RPMI8226 (cell line): ENCODE measurements around the gene SLC39A11.
"Not testable (repeated sequence)": the region's sequence is repeated elsewhere in the genome, so short reads cannot be mapped to it uniquely, and the experiment has no call there.

Experiments
- DNase-seq: peaks from one replicate; pipeline ENCODE4 v3.0.0-alpha.2; 2015

SLC39A11 gene

DNA sequence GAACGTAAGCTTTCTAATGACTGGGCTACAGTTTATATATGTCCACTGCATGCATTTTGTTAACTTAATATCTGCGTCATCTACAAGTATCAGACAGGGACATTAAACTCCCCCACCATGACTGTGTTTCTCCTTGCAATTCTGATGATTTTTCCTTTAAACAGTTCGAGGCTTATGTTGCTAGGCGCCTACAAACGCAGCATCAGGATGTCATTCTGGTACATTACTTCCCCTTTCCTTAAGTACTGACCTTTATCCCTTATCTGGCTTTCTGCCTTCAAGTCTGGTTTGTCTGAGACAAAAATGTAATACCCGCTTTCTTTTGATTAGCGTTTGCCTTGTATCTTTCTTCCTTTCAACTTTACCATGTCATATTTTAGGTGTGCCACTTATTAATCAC lies 362.4 kb downstream of the SLC39A11 start:
- no peak for DNase-seq

DNA sequence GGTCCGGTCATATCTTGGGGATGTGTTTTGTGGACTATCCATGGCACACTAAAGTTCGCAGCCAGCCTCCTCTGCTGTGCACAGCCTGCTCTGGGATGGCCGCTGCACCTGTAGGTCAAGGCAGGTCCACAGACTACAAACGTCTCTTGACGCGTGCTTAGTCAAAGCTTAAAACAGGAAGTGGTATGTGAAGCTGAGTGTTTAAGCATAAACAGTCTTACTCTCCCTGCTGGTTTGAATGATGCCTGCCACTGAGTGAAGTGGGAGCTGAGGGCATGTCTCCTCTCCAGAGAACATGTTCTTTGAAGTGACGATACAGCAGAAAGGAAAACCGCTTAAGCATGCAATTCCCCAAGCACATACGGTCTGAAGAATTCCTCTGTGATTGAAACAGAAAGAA lies 365.6 kb downstream of the SLC39A11 start:
- peak; percentile 86 for DNase-seq

DNA sequence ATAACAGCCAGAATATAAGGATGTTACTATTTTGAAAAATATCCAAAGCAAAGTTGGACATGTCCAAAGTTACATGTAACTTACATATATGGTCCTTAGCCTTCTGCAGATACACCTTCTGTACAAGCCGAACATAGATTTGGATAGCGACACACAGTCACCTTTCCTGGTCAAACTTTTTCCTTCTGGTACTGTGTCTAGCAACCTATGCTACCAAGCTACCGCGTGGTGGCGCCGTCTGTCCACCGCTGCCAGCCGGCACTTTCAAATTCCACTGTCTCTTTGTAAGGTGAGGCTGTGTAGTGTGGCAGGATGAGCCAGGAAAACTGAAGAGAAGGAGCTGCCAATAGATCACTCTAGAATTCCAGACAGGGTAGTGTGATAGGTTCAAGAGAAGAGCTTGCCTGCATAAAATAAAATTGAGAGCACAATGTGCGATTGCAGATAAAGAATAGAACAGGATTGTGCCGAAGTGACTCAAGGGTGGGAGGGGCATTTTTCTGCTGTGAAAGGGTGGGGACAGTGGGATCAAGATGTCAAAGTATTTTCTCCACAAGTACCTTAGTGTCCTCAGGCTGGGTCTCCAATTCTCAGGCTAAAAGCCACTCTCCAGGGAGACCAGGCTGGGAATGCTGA lies 366.9 kb downstream of the SLC39A11 start:
- DNase-seq, result peak; percentile 61

DNA sequence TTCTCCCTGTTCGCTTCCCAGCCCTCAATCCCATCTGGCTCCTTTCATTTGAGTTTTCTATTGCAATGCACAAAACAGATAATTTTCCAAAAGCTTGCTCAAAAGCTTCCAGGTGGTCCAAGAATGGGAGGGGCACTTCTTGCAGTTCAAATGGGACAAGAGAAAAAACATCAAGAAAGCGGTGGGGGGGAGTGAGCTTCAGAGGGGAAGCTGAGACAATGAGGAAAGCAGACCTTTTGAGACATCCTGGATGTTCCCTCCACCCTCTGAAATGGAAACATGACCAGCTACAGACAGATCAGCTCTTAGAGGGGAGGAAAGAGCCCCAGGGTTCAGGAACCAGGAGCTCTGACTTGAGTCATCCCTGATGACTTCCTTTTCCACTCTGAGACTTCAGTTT lies 368.2 kb downstream of the SLC39A11 start:
- no peak for DNase-seq

DNA sequence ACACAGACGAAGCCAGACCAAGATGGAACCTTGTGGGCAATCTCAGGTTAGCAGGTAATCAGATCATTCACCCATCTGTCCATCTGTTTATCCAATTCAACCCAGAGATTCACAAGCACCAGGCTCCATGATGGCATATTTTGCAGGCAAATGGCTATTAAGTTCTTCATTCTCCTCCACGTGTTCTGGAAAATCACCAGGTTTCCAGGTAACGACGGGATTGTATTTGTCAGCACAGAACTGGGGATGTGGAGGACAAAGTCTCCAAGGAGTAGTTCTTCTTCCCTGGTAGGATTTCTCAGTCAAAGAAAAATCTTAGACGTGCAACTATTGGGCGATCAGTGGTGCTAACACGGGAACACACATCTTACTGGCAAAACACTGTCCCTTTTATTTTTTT lies 368.8 kb downstream of the SLC39A11 start:
- no peak for DNase-seq

DNA sequence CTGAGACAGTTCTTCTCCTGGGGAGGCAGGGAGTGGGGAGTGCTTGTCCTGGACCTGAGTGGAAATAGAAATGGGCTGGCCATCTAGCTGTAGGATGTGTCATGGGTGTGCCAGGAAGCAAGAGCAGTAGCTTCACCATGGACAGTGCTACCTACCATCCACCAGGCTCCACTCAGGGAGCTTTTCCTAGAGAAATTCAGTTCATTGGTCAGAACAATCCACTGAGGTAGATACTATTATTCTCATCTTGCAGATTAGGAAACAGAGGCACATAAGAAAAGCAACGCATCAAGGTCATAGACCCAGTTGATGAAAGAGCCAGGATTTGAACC lies 372.0 kb downstream of the SLC39A11 start:
- DNase-seq, result no peak

DNA sequence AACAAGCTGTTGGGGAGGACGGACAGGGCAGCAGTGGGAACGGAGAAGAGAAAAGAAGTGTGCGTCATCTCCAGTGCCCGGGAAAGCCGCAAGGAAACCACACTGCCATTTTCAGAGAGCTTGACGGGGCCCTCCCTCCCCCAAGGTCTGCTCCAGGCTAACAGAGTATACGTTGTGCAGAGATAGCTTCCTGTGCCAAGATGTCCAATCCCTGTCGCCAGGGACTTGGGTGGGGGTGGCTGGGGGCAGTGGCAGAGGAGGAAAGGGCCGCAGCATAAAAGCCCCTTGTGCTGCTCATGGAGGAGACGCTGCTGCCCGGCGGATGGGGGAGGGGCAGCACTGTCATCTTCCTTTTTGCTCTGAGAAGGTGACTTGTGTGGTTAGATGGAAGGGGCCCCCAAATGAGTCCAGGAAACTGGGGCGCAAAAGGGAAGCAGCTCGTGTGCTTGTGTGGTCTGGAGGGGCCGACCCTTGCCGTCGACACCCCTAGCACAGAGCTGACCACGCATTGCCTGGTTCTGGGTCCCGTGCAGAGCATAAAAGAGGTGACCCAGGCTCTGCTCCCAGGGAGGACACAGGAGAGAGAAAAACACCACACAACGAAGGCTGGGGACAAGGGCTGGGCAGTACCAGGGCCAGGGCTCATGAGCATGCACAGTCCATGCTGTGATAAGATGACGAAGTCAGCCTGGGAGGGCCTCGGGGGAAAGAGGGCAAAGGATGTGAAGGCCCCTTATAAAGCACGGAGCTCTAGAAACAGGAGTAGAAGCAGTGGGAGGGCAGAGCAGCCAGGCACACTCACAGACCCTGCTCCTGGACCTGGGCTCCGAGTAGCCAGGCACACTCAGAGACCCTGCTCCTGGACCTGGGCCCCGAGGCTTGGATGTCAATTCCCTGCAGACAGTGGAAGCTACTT lies 372.7 kb downstream of the SLC39A11 start:
- DNase-seq, result no peak

DNA sequence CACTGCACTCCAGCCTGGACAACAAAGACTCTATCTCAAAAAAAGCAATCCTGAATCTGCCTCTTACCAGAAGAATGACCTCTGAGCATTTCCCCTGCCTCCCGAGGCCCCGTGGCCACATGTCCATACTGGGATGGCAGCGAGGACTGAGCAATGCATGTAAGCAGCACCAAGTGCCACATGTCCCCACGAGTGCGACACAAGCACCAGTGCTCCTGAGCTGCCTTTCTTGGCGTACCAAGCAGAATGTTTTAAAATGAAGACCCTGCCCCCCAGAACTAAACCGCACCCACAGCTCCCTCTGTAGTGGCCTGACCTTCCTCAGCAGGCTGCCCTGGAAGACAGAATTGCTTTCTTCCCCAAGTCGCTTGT lies 373.3 kb downstream of the SLC39A11 start:
- DNase-seq, result no peak

DNA sequence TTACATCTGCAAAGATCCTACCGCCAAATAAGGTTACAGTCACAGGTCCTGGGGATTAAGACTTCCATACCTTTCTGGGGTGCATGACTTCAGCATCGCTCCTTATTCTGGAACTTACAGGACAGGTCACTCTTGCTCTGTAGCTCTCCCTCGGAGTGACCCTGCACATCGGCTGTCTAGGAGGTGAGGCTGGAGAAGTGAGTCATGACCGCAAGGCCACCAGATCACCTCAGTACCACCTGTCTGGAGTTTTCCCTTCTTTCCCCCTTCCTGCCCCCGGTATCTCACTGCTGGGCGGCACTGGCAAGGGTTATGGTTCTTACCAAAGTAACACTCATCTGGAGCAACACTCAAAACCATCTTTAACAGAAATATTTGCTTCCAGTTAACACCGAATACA lies 374.8 kb downstream of the SLC39A11 start:
- no peak for DNase-seq

DNA sequence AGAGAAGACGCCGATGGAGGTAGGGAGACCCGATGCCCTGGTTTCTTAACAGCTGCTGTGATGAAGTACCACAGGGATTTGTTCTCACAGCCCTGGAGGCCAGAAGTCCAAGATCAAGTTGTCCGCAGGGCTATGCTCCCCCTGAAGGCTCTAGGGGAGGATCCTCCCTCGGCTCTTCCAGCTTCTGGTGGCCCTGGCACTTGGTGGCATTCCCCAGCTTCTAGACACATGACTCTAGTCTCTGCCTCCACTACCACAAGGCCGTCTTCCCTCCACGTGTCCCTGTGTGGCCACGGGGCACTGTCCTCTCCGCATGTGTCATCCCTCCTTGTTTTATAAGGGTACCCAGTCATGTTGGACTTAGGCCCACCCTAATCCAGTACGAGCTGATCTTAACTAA lies 375.2 kb downstream of the SLC39A11 start:
- DNase-seq, result no peak

DNA sequence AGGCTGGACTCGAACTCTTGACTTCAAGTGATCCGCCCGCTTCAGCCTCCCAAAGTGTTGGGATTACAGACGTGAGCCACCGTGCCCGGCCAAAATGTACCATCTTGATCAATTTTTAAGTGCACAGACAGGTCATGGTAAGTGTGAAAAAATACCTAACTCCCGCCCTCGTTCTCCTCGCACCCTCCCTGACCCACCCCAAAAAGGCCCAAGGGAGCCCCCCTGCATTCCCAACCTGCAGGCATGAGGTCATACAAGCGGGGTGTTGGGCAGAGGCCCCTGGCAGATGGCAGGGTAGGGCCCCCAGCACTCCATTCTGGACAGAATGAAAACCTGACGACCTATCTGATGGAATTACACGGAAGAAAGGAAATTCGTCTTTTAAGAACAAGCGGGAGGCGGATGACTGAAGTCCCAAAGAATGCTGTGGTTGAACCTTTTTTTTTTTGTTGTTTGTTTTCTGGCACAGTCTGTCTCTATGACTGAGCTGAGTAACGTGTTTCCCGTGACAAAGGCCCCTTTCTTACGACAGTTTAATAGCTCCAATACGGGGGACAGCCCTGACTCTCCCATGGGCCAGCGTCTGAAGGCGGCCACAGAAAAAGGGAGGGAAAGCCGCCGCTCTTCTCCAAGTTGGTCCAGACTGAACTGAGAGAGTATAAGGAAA lies 376.4 kb downstream of the SLC39A11 start:
- DNase-seq, result no peak

DNA sequence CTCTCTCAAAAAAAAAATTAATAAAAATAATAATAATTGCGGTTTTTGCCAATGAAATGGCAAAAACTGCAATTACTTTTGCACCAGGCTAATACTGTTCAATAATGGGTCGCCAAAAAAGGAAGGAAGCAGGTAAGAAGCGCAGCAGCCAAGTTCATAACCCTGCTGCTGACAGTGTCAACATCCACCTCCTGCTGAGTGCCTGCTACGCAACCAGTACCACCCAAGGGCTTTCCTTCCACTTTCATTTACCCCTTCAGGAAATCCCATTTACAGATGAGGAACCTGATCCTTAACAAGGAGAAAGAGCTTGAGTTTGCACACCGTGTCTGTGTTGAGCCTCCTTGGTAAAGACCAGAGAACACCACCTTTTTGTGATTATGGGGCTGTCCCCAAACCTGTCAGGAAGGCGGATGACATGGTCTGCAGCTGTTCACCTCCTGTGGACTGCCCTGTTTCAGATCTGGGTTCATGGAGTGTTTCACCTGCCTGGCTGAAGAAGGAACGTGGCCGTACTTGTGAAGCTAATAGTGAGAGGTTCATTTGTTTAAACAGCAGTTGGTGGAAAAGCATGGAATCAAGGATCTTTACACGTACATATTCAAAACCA lies 378.0 kb downstream of the SLC39A11 start:
- no peak for DNase-seq

DNA sequence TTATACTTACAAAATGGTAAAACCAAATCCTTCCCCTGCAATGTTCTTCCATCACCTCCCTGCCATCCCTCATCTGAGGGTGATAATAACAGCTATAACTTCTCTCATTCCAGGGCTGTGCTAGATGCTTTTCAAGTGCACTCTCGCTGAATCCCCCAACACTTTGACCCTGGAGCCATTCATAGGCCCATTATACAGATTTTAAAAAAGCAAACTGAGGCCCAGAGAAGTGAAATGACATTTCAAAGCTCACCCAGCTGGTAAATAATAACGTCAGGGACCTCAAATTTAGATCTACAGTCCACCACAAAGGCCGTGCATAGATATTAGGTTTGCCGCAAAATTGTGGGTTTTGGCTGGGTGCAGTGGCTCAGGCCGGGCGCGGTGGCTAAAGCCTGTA lies 378.8 kb downstream of the SLC39A11 start:
- no peak for DNase-seq

DNA sequence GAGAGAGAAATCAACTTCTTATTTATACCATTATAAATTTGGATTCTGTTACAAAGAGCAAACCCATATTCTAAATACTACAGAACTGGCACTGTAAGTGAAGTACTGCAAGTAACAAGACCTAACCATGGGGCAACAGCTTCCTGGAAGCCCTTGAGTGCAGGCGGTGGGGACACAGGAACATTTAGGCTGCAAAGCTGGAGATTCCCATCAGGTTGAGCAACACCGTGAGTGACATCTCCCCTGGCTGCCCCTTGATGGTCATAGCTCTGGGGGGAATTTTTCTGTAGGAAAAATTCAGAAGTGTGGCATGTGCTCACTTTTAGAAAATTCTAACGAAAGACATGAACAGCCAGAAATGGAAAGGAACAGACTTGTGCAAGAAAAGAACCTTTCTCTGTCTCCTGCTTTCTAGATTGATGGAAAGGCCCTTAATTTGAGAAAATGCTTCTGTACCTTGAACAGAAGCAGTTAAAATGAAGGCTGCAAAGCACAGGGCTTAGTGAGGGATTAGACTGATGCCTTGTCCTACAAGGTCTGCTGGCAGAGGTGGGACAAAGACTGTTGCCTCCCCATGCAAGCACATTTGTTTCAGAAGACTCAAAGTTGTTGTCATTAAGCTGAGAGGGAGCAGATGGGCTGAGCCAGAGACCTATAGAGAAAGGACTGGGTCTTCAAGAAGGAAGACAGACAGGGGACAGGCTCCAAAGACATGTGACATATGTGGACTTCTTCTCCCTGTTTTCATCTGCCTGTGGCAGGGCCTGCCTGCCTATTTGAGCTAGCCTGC lies 380.8 kb downstream of the SLC39A11 start:
- DNase-seq, result no peak

DNA sequence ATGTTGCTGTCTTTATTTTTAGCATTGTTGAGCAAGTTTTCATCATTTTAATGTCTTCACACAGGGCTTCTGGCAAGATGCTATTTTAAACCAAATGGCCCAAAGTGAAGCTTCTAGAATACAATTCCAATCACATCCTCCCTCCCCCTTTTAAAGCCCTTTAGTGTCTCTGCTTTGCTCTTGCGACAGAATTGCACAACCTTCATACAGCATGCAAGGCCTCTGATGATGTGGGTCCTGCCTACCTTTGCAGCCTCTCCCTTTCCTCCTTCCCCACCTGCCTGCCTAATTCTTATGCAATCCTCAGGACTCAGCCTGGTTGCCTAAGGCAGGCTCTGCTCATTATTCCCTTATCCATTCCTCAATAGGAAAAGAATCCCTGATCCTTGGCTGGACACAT lies 381.7 kb downstream of the SLC39A11 start:
- DNase-seq, result no peak

DNA sequence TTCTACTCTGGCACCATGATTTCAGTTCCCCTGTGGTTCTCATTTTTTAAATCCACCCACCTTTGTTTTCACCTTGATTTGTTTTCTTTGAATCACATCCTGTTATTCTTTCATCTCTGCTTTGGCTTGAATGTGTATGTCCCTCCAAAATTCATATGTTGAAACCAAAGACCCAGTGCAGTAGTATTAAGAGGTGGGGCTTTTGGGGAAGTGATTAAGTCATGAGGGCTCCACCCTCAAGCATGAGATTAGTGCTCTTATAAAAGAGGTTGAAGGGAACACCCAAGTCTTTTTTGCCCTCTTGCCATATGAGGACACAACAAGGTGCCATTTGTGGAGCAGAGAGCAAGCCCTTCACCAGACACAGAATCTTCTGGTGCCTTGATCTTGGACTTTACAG lies 382.3 kb downstream of the SLC39A11 start:
- DNase-seq, result no peak

DNA sequence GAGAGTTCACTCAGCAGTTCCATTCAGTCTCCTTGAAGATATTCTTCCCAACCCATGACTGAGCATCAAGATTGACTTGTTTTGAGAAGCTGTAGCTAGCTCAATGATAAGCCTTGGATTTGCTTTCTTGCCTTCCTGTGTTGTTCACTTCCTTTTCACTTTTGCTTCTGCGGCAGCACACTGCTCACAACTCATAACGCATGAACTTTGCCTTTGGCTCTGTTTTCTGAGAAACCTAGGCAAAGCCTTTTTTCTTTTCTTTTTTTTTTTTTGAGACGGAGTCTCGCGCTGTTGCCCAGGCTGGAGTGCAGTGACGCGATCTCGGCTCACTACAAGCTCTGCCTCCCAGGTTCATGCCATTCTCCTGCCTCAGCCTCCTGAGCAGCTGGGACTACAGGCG lies 383.8 kb downstream of the SLC39A11 start:
- not testable (repeated sequence) for DNase-seq

DNA sequence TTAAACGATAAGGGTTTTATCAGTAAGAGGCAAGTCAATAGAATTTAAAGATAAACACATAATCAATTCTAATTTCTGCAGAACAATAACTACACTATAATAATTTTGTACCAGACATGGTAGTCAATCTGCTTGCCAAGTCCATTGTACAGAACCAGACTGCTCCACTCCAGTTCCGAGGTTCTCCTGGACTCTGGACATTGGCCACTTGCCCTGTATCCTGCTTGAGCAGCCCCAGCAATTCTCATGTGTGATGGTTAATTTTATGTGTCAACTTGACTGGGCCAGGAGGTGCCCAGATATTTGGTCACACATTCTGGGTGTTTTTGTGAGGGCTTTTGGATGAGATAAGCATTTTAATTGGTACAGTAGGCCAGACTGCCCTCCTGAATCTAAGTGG lies 384.6 kb downstream of the SLC39A11 start:
- DNase-seq, result no peak

DNA sequence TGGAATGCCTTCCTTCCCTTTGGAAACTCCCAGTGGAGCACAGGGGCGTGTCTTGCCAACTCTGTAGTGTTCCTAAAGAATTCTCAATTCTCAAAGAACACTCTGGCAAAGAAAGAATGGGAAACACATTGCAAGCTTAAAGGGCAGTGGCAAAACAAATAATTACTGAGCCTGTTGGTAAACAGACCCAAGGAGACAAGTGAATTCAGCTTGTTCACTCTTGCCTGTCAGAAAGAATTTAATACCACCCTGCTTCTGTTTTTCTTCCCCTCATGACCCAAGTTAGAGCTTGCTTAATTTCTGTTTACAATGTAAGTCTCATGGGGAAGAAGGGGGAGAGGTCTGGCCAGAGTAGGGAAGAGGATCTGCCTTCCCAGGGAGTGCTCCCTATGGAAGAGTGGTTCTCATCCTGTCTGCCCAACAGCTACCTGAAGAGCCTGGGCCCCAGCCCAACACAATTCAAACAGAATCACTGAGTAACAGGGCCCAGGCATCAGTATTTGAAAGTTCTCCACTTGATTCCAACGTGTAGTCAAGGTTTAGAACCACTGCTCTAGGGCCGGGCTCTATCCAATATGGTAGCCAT lies 386.0 kb downstream of the SLC39A11 start:
- no peak for DNase-seq

DNA sequence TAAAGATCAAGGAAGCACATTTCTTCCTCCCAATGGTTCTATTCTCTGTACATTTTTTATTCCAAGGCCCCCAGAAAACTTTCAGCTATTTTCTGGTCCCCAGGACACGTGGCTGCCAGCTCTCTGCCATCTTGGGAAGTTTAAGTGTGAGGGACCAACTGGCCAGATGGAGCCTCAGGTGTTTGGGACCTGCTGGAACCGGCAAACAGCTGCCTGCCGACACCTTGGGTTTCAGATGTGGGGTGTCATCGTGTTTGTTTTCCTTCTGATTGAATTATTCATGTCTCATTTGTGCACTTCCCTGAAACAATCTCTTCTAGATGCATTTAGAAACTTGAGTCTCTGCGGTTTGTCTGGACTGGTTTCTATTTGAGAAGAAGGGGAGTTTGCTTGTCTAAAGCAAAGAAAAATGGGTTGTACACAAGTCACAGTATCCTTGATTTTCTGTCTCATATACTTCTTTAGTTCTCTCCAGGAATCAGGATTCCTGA lies 386.5 kb downstream of the SLC39A11 start:
- no peak for DNase-seq

DNA sequence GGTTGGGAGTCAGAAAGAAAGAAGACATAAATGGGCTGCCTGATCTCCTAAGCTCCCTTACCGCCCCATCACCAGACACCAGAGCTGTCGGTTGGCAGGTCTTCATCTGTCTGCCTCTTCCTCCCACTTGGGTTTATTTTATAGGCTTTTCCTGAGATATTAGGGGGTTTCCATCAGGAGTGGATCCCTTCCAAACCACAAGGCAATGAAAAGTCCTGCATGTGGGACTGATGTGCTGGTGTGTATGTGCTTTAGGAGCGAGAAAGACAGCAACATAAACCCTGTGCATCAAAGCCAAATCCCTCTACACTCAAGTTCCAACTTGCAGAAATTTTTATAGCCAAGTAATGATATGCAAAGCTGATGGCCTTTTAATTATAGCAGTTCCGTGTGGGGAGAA lies 389.5 kb downstream of the SLC39A11 start:
- no peak for DNase-seq

DNA sequence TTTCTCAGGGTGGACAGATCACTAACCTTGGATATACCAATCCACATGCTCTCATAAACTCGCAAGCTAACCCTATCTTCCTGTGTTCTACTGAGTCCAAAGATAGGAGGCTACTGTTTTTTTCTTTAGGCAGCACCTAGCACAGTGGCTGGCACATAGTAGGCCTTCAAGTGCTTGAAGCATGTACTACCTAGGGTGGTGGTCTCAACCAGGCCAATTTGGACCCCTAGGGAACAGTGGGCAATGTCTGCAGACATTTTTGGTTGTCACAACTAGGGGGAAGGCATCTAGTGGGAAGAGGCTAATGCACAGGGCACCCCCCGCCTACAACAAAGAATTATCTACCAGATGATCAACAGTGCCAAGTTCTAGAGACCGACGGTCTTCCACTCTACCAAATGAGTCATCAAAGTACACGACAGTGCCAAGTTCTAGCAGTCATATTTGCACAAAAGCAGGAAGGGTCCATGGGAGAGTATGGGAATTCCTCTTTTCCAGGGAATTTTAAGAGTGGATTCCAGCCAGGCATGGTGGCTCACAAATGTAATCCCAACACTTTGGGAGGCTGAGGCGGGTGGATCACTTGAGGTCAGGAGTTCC lies 390.3 kb downstream of the SLC39A11 start:
- DNase-seq, result no peak
